ENCODE results near the gene RADIL.

- TF ChIP-seq CTCF (IDR thresholded peaks at IDR 0.05) (no peak), POLR2A (IDR thresholded peaks at IDR 0.05) (no peak)
Observed at GRCh38 chr7:4886671-4887070, 3.2 kb upstream of the RADIL start.

All from uterus (tissue), 2 donors.